OCI-LY3 (cell line): Measurements from ENCODE around the gene MMP14.

ENCODE experiments used
- EZH2phosphoT487 ChIP-seq: fragments of 200-600 bp; shearing (Covaris generic); IDR thresholded peaks from 2 replicates; pipeline ENCODE4 v1.6.1; 2018; ENCODE audit warnings: antibody characterized with exemption, mixed run types, low read depth
- TF ChIP-seq, protein P1 (sequence below): fragments of 200-600, 300-600 bp; sonication (generic); IDR thresholded peaks from 2 replicates; pipeline ENCODE4 v1.5.1; 2014; ENCODE audit warnings: antibody characterized with exemption, low read length, low read depth

DNA sequence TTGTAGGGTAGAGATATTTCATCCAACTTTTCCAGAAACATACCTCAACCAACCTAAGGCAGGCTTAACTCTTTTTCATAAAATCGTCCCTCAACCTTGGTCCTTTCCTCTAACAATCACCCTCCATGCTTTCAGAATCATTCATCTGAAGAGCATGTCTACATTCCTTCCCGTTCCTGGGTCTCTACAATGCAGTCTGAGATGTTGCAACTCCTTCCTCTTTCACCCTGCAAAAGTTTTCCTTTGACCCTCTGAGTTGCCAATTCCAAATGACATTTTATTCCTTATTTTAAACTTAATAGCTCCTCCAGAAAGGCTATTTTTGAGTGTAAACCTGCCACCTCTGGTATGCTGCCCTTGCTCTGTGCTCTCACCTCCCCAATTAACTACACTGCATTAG, 37.9 kb upstream of the MMP14 start:
- TF ChIP-seq, protein P1, sequence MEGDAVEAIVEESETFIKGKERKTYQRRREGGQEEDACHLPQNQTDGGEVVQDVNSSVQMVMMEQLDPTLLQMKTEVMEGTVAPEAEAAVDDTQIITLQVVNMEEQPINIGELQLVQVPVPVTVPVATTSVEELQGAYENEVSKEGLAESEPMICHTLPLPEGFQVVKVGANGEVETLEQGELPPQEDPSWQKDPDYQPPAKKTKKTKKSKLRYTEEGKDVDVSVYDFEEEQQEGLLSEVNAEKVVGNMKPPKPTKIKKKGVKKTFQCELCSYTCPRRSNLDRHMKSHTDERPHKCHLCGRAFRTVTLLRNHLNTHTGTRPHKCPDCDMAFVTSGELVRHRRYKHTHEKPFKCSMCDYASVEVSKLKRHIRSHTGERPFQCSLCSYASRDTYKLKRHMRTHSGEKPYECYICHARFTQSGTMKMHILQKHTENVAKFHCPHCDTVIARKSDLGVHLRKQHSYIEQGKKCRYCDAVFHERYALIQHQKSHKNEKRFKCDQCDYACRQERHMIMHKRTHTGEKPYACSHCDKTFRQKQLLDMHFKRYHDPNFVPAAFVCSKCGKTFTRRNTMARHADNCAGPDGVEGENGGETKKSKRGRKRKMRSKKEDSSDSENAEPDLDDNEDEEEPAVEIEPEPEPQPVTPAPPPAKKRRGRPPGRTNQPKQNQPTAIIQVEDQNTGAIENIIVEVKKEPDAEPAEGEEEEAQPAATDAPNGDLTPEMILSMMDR: no peak
- TF ChIP-seq EZH2phosphoT487: no peak
